HUDEP-2 (cell line): ENCODE data around the gene NLN.
"Not testable (repeated sequence)": the region's sequence is repeated elsewhere in the genome, so short reads cannot be mapped to it uniquely, and the experiment has no call there.

Source experiments
- DNase-seq, 76 experiments: peaks; one replicate each; lab custom pipeline; 2025; ENCODE audit not compliant: unreplicated experiment in 76 of 76; lab: John Stamatoyannopoulos, UW

NLN gene

GRCh38 chr5:65730910-65731309 is 8.9 kb downstream of the NLN start:
- DNase-seq = no peak

DNA sequence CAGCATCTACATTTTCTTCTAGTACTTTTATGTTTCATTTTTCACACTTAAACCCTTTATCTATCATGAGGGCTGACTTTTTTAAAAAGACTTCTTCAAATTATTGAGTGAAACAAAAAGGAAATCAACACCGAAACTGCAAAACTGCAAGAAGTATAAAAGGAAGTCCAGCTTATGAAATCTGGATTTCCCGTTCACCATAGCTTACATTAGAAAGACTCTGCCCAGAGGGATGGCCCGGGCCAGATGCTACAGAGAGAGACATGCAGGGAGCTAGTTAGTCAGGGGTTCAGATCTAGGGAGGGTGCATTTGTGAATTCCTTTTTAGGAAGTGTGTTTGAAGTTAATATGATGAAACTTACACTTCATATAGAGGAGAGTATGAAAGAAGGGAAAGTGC is 10.0 kb downstream of the NLN start:
- DNase-seq = not testable (repeated sequence)

DNA sequence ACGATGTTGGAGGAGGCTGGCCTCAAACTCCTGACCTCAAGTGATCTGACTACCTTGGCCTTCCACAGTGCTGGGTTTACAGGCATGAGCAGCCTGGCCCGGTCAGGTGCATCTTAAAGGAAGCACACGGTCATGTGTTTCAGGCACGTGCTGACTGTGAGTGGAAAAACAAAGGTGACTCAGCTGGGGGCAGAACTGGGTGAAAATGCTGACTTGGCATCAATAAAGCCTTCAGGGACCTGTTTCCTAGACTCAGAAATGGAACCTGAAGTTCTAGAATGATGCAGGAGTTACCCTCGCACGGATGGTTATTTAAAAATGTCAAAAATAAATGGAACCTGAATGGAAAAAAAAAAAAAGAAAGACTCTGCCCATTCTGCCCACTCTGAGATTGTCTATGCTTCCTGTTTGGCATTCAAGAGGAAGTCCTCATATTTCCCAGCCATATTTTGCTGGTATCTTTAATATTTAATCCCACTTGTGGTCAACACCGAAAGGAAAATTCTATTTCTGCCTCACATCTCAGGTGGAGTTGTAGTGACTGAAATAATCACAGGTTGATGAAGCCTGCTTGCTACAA is 12.3 kb downstream of the NLN start:
- peak in 2 of 76 experiments; percentile 6 to 10 for DNase-seq

DNA sequence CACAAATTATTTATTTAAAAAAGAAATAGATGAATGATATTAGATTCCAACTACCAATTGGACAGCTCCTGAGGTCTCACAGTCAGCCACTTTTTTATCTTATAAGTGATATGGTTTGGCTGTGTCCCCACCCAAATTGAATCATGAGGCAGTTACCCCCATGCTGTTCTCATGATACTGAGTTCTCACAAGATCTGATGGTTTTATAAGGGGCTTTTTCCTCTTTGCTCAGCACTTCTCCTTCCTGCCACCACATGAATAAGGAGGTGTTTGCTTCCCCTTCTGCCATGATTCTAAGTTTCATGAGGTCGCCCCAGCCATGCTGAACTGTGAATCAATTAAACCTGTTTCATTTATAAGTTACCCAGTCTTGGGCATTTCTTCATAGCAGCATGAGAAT is 12.9 kb downstream of the NLN start:
- DNase-seq = peak in 20 of 76 experiments; percentile 1 to 44 (median 16)

DNA sequence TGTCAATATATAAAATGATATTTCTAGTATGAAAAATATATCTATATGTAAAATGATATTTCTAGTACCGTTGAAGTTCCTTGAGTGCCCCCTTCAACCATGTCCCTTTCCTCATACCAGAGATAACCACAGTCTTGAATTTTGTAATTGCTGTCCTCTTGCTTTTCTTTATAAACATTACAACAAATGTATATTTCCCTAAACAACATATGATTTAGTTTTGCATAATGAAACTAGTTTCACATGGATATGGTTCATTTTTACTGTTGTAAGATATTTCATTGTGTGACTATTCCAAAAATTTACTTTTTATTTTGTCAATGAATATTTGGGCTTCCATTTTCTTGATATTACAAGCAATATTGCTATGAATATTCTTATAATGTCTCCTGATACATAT is 14.0 kb downstream of the NLN start:
- DNase-seq = no peak

DNA sequence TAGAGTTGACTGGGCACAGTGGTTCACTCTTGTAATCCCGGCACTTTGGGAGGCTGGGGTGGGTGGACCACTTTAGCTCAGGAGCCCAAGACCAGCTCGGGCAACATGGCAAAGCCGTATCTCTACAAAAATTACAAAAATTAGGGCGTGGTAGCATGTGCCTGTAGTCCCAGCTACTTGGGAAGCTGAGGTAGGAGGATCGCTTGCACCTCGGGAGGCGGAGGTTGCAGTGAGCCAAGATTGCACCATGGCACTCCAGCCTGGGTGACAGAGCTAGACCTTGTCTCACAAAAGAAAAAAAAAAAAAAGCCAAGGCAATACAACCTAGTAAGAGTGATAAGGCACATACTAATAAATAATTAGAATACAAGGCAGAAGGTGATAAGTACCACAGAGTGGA is 15.8 kb downstream of the NLN start:
- DNase-seq = no peak

- DNase-seq = no peak
Observed at GRCh38 chr5:65738305-65738704, 16.3 kb downstream of the NLN start.

DNA sequence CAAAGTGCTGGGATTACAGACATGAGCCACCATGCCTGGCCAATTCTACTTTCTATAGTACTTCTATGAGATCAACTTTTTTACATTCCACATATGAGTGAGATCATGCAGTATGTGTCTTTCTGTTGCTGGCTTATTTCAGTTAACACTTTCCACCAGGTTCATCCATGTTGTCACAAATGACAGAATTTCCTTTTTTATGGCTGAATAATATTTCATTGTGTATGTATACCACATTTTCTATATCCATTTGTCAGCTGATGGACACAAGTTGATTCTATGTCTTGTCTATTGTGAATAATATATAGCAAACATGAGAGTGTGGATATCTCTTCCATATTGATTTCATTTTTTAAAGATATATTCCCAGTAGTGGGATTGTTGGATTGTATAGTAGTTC is 17.2 kb downstream of the NLN start:
- no peak for DNase-seq

- peak in 29 of 76 experiments; percentile 7 to 63 (median 35) for DNase-seq
Observed at GRCh38 chr5:65742565-65743231, 20.7 kb downstream of the NLN start.

GRCh38 chr5:65749221-65749844 is 27.3 kb downstream of the NLN start:
- no peak for DNase-seq

- DNase-seq = no peak
Observed at GRCh38 chr5:65749956-65750355, 28.0 kb downstream of the NLN start.

- no peak for DNase-seq
Observed at GRCh38 chr5:65750938-65751337, 28.9 kb downstream of the NLN start.

DNA sequence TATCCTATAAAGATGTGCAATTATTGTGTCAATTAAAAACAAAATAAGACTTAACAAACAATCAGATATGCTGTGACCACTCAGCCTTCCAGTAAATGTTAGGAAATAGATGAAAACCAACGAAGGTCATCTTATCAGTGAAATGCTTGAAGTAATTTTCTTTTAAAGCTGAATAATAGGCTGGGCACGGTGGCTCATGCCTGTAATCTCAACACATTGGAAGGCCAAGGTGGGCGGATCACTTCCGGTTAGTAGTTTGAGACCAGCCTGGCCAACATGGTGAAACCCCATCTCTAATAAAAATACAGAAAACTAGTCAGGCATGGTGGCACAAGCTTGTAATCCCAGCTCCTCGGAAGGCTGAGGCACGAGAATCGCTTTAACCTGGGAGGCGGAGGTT is 31.2 kb downstream of the NLN start:
- DNase-seq = no peak

- no peak for DNase-seq
Observed at GRCh38 chr5:65758546-65759144, 36.6 kb downstream of the NLN start.

- no peak for DNase-seq
Observed at GRCh38 chr5:65760504-65761275, 38.7 kb downstream of the NLN start.

- DNase-seq = no peak
Observed at GRCh38 chr5:65762234-65762633, 40.2 kb downstream of the NLN start.

DNA sequence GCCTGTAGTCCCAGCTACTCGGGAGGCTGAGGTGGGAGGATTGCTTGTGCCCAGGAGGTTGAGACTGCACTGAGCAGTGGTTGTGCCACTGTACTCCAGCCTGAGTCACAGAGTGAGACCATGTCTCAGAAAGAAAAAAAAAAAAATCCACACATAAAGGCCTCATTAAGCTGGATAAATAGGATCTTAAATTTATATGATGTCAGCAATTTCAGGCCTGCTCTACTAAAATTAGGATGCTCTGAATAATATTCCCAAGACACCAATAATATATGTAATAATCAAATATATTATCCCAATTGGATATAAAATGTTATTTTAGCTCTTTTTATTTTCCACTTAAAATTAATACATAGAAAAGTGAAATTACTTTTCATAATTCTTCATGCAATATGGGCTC is 43.6 kb downstream of the NLN start:
- DNase-seq = no peak

- DNase-seq = no peak
Observed at GRCh38 chr5:65766175-65766574, 44.2 kb downstream of the NLN start.

DNA sequence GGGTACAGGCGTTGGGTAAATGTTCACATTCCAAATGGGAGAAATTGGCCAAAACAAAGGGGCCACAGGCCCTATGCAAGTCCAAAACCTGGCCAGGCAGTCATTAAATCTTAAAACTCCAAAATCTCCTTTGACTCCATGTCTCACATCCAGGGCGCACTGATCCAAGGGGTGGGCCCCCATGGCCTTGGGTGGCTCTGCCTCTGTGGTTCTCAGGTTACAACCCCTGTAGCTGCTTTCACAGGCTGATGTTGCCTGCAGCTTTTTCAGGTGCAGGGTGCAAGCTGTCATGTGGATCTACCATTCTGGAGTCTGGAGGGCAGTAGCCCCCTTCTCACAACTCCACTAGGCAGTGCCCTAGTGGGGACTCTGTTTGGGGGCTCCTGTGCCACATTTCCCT is 44.8 kb downstream of the NLN start:
- no peak for DNase-seq

- no peak for DNase-seq
Observed at GRCh38 chr5:65767565-65767964, 45.6 kb downstream of the NLN start.

- DNase-seq = no peak
Observed at GRCh38 chr5:65768723-65769346, 46.8 kb downstream of the NLN start.
